SK-N-SH (cell line): Measurements from ENCODE around the gene ART1.

ENCODE experiments used
- CHD2 ChIP-seq: fragments of 150-350 bp; IDR thresholded peaks from 2 replicates; pipeline ENCODE4 v1.6.1; 2018; ENCODE audit warnings: low read length; ENCODE audit not compliant: partially characterized antibody
- CTCF ChIP-seq: fragments of 200-600 bp; sonication (generic); IDR thresholded peaks from 2 replicates; pipeline ENCODE4 v1.6.1; 2017; ENCODE audit warnings: antibody characterized with exemption, mild to moderate bottlenecking, moderate library complexity
- EP300 ChIP-seq, 2 experiments: IDR thresholded peaks; 2 replicates each; pipeline versions ENCODE4 v1.4.0 to v1.6.1; 2012; ENCODE audit warnings: borderline replicate concordance in 1 of 2, low read depth in 1 of 2, low read length in 1 of 2
- EZH2phosphoT487 ChIP-seq: fragments of 200-600 bp; sonication (generic); IDR thresholded peaks from 2 replicates; pipeline ENCODE4 v1.6.1; 2017; ENCODE audit warnings: low read depth, mixed run types, mild to moderate bottlenecking, antibody characterized with exemption, moderate library complexity, borderline replicate concordance
- MAX ChIP-seq: IDR thresholded peaks from 2 replicates; pipeline ENCODE4 v1.4.0; 2012; ENCODE audit warnings: low read depth
- MXI1 ChIP-seq: IDR thresholded peaks from 2 replicates; pipeline ENCODE4 v1.6.1; 2012; ENCODE audit warnings: mild to moderate bottlenecking, low read depth, low read length, improper control_type of control experiment
- PBX3 ChIP-seq: IDR thresholded peaks from 2 replicates; pipeline ENCODE4; 2012
- POLR2AphosphoS5 ChIP-seq: IDR thresholded peaks from 2 replicates; pipeline ENCODE4 v1.6.1; 2012; ENCODE audit warnings: low read depth, low read length
- RFX5 ChIP-seq: IDR thresholded peaks from 2 replicates; pipeline ENCODE4 v1.6.1; 2012; ENCODE audit warnings: mild to moderate bottlenecking, improper control_type of control experiment, low read length
- TAF1 ChIP-seq: IDR thresholded peaks from 2 replicates; pipeline ENCODE4 v1.6.1; 2012; ENCODE audit warnings: low read depth, mild to moderate bottlenecking, low read length, moderate library complexity, borderline replicate concordance
- YY1 ChIP-seq: IDR thresholded peaks from 2 replicates; pipeline ENCODE4 v1.4.0; 2012; ENCODE audit warnings: low read depth, mild to moderate bottlenecking

GRCh38 chr11:3623121-3623520, 21.8 kb upstream of the ART1 start:
- TF ChIP-seq YY1 (no peak), MAX (no peak), EP300 (IDR thresholded peaks at IDR 0.05; ENCODE audit: borderline replicate concordance in 1 of 2, low read depth in 1 of 2, low read length in 1 of 2) (no peak), EZH2phosphoT487 (no peak), CTCF (no peak), MXI1 (no peak), POLR2AphosphoS5 (no peak), PBX3 (no peak), CHD2 (no peak), RFX5 (no peak), TAF1 (no peak)
